HG02970 (cell line): Measurements from ENCODE around the gene SLC16A4.
"Not testable (repeated sequence)": the region's sequence is repeated elsewhere in the genome, so short reads cannot be mapped to it uniquely, and the experiment has no call there.

Source experiments
- ATAC-seq: cut with Tn5 transposase; IDR thresholded peaks from one replicate; pipeline ENCODE4 v1.9.1; 2021; ENCODE audit warnings: mild to moderate bottlenecking, moderate library complexity, moderate number of reproducible peaks; ENCODE audit not compliant: unreplicated experiment, low FRiP score

SLC16A4 gene

GRCh38 chr1:110390692-110391245, at the start of gene SLC16A4:
Gene SLC16A4 (minus strand): TSS chr1:110391026. CDS start chr1:110389323, 1,703 bp downstream.
- no peak for ATAC-seq

- ATAC-seq = not testable (repeated sequence)
Measured at GRCh38 chr1:110439873-110440272, 49.0 kb upstream of the SLC16A4 start.

- no peak for ATAC-seq
Measured at GRCh38 chr1:110438893-110439292, 48.1 kb upstream of the SLC16A4 start.

GRCh38 chr1:110437645-110438299, 46.9 kb upstream of the SLC16A4 start:
- ATAC-seq = not testable (repeated sequence)

- no peak for ATAC-seq
Measured at GRCh38 chr1:110436635-110437034, 45.8 kb upstream of the SLC16A4 start.

- no peak for ATAC-seq
Measured at GRCh38 chr1:110434946-110435345, 44.1 kb upstream of the SLC16A4 start.

GRCh38 chr1:110433803-110434202, 43.0 kb upstream of the SLC16A4 start:
- ATAC-seq = no peak

- ATAC-seq = no peak
Measured at GRCh38 chr1:110433213-110433612, 42.4 kb upstream of the SLC16A4 start.

GRCh38 chr1:110430901-110431300, 40.1 kb upstream of the SLC16A4 start:
- no peak for ATAC-seq

- ATAC-seq = no peak
Measured at GRCh38 chr1:110430366-110430765, 39.5 kb upstream of the SLC16A4 start.

GRCh38 chr1:110428946-110429345, 38.1 kb upstream of the SLC16A4 start:
- ATAC-seq = no peak

GRCh38 chr1:110426854-110427253, 36.0 kb upstream of the SLC16A4 start:
- no peak for ATAC-seq

- no peak for ATAC-seq
Measured at GRCh38 chr1:110425612-110426152, 34.9 kb upstream of the SLC16A4 start.

- ATAC-seq = no peak
Measured at GRCh38 chr1:110424699-110425611, 34.1 kb upstream of the SLC16A4 start.

- no peak for ATAC-seq
Measured at GRCh38 chr1:110420874-110421793, 30.3 kb upstream of the SLC16A4 start.

- no peak for ATAC-seq
Measured at GRCh38 chr1:110420023-110420662, 29.3 kb upstream of the SLC16A4 start.

- no peak for ATAC-seq
Measured at GRCh38 chr1:110418729-110419128, 27.9 kb upstream of the SLC16A4 start.

GRCh38 chr1:110413045-110413444, 22.2 kb upstream of the SLC16A4 start:
- not testable (repeated sequence) for ATAC-seq

GRCh38 chr1:110412576-110412975, 21.8 kb upstream of the SLC16A4 start:
- no peak for ATAC-seq
